HuH-7 (cell line): ENCODE data around the gene PYURF.

Experiments
- DNase-seq: peaks from one replicate; pipeline ENCODE4 v3.0.0; 2011; ENCODE audit warnings: low spot score

The PYURF gene

DNA sequence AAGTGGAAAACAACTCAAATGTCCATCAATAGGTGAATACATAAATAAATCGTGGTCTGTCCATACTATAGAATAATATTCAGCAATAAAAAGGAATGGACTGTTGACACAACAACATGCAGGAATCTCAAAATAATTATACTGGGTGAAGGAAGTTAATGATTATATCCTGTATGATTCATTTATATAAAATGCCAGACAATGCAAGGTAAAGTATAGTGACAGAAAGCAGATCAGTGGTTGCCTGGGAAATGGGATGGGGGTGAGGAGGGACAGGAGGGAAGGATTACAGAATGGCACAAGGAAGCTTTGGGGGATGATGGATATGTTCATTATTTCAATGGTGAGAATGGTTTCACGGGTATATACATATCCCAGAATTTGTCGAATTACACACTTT lies 12.3 kb downstream of the PYURF start:
- no peak for DNase-seq

DNA sequence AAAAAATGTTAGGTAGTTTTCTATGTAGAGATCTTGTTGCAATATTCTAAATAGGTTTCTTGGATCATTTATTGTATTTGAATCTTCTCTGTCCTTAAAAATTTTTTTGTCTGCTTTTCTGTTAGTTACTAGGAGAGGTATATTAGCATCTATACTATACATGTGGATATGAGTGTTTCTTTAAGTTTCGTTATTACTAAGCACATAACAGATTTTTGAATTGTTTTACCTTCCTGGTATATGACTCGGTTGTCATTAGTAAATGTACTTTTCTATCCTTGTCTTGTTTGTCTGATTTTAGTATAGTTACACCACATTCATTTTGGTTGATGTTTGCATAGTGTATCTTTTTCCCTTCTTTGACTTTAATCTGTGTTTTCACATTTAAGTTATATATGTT lies 20.2 kb downstream of the PYURF start:
- DNase-seq, result no peak

GRCh38 chr4:88497859-88498409 lies 25.6 kb downstream of the PYURF start:
- DNase-seq, result no peak

DNA sequence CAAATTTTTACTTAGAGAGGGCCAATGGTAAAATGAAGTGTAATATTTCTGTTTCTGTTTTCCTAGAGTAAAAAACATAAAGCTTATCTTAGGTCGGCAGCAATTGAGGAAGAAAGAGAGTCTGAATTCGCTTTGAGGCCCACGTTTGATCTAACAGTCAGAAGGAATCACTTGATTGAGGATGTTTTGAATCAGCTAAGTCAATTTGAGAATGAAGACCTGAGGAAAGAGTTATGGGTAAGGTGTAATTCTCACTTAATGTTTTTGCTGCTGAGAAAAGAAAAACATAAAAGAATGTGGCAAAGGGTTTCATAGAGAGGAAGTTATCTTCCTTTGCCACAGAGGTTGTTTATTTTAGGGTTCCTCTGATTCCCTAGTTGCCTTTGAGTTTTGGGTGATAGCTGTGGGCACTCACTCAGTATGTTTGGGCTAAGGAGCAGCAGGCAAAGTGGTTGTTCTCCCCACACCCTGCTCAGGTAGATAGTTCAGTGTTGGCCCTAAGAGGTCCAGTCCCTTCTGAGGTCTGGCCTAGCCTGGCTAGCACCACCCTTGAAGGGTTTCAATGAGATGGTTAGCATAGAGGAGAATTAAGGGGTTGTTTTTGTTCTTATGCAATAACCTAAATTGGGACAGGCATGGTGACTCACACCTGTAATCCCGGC lies 34.3 kb downstream of the PYURF start:
- no peak for DNase-seq

GRCh38 chr4:88481537-88481936 lies 42.0 kb downstream of the PYURF start:
- DNase-seq, result no peak

DNA sequence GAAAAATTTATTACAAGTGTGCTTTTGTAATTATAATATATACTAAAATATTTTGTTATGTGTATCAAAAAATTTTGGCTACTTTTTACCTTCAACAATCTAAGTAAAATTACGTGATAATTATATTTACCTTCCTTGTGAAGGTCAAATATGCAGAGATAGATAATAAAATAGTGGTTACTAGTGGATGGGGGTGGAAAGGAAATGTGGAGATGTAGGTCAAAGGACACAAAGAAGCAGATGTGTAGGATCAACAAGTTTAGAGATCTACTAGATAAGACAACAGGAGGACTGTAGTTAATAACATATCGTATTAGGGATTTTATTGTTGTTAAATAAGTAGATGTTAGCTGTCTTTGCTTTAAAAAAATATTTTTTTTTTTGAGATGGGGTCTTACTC lies 45.3 kb downstream of the PYURF start:
- DNase-seq, result no peak

- no peak for DNase-seq
These were observed 46.2 kb downstream of the PYURF start for GRCh38 chr4:88477229-88477860.
